A673 (cell line): ENCODE measurements around the gene SPIN3.

Experiments
- EZH2 ChIP-seq: fragments of 200-600 bp; sonication (generic); IDR thresholded peaks from 2 replicates; pipeline ENCODE4 v1.6.1; 2017; ENCODE audit warnings: borderline replicate concordance, low read depth, mild to moderate bottlenecking, mixed read lengths, antibody characterized with exemption, low read length; ENCODE audit not compliant: poor library complexity, severe bottlenecking
- TF ChIP-seq, protein P1 (sequence below): fragments of 300-800, 200-600 bp; sonication (generic); conservative IDR thresholded peaks from 2 replicates; pipeline ENCODE4 v1.5.1; 2017; ENCODE audit warnings: low read depth, mild to moderate bottlenecking, antibody characterized with exemption, low read length, moderate library complexity, mixed read lengths

GRCh38 chrX:56969559-56969958 lies 25.8 kb downstream of the SPIN3 start:
- TF ChIP-seq, protein P1, sequence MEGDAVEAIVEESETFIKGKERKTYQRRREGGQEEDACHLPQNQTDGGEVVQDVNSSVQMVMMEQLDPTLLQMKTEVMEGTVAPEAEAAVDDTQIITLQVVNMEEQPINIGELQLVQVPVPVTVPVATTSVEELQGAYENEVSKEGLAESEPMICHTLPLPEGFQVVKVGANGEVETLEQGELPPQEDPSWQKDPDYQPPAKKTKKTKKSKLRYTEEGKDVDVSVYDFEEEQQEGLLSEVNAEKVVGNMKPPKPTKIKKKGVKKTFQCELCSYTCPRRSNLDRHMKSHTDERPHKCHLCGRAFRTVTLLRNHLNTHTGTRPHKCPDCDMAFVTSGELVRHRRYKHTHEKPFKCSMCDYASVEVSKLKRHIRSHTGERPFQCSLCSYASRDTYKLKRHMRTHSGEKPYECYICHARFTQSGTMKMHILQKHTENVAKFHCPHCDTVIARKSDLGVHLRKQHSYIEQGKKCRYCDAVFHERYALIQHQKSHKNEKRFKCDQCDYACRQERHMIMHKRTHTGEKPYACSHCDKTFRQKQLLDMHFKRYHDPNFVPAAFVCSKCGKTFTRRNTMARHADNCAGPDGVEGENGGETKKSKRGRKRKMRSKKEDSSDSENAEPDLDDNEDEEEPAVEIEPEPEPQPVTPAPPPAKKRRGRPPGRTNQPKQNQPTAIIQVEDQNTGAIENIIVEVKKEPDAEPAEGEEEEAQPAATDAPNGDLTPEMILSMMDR, result no peak
- TF ChIP-seq EZH2, result no peak
